HEK293T (cell line): ENCODE data around the gene ADIRF.

Experiments used
- CTBP1 ChIP-seq: fragments of 450-650 bp; IDR thresholded peaks from 2 replicates; pipeline ENCODE4 v1.6.1; 2016; ENCODE audit warnings: borderline replicate concordance
- ELF4 ChIP-seq: fragments of 450-650 bp; IDR thresholded peaks from 2 replicates; pipeline ENCODE4 v1.6.1; 2017; ENCODE audit warnings: antibody characterized with exemption
- FOXA1 ChIP-seq: fragments of 450-650 bp; IDR thresholded peaks from 2 replicates; pipeline ENCODE4 v1.6.1; 2016; ENCODE audit warnings: mild to moderate bottlenecking
- FOXK2 ChIP-seq: fragments of 450-650 bp; IDR thresholded peaks from 2 replicates; pipeline ENCODE4 v1.6.1; 2016; ENCODE audit warnings: mild to moderate bottlenecking
- FOXM1 ChIP-seq: fragments of 450-650 bp; IDR thresholded peaks from 2 replicates; pipeline ENCODE4 v1.6.1; 2017; ENCODE audit warnings: mild to moderate bottlenecking, borderline replicate concordance
- L3MBTL2 ChIP-seq: fragments of 450-650 bp; conservative IDR thresholded peaks from 2 replicates; pipeline ENCODE4 v1.6.1; 2016; ENCODE audit warnings: mild to moderate bottlenecking
- NFRKB ChIP-seq: fragments of 450-650 bp; IDR thresholded peaks from 2 replicates; pipeline ENCODE4 v1.6.1; 2016; ENCODE audit warnings: mild to moderate bottlenecking, moderate library complexity
- PKNOX1 ChIP-seq: fragments of 450-650 bp; IDR thresholded peaks from 2 replicates; pipeline ENCODE4 v1.6.1; 2016
- SP1 ChIP-seq: fragments of 450-650 bp; IDR thresholded peaks from 2 replicates; pipeline ENCODE4 v1.6.1; 2017
- SUZ12 ChIP-seq: fragments of 450-650 bp; IDR thresholded peaks from 2 replicates; pipeline ENCODE4 v1.6.1; 2016; ENCODE audit warnings: mild to moderate bottlenecking

- TF ChIP-seq CTBP1 (no peak), L3MBTL2 (no peak), SUZ12 (no peak), ELF4 (no peak), NFRKB (no peak), PKNOX1 (no peak), FOXM1 (no peak), FOXK2 (no peak), SP1 (no peak), FOXA1 (no peak)
These were observed 25.6 kb upstream of the ADIRF start for GRCh38 chr10:86942441-86943315.
